SH-SY5Y (cell line): ENCODE measurements around the gene CD52.

Experiments used
- GATA2 ChIP-seq: IDR thresholded peaks from 2 replicates; pipeline ENCODE4 v1.6.1; 2011; ENCODE audit warnings: mild to moderate bottlenecking, low read depth, low read length
- GATA3 ChIP-seq: IDR thresholded peaks from 2 replicates; pipeline ENCODE4 v1.6.1; 2011; ENCODE audit warnings: low read depth, mild to moderate bottlenecking, low read length, moderate library complexity

DNA sequence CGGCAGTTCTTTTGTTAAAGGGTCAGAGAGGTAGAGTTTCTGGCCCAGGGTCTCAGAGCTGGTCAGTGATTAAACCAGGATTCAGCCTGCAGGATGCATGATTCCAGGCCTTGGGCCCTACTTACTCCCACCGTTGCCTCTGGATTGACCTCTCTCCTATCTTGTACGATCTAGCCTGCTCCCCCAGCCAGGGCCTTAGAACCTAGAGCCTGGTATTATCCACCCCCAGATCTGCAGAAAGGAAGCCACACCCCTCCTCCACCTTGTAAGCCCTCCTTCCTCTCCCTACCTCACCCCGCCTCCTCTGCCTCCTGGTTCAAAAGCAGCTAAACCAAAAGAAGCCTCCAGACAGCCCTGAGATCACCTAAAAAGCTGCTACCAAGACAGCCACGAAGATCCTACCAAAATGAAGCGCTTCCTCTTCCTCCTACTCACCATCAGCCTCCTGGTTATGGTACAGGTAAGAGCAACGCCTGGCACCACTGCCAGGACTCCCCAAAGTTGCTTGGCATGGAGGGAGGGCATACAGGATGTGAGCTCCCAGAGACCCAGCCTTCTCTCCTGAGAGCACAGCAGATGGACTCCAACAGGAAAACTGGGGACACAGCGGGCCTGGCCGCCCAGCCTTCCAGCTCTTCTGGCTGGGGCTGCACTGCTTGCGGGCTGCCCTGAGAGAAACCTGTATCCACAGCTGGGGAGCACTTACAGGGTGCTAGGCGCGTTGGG is at the start of gene CD52:
- TF ChIP-seq GATA2 (no peak), GATA3 (no peak)
